Liver (tissue), 9 donors: ENCODE results near the gene TIMD4. TPM values are rescaled to one million over a fixed set of nuclear protein-coding genes. Genes with fewer than 3 reads are reported as not detected.

Experiments
- DNase-seq: peaks from one replicate; pipeline ENCODE4 v3.0.0-alpha.2; 2017; ENCODE audit warnings: low spot score
- H3K27ac ChIP-seq, 2 donors: one replicate each; pipeline ENCODE4 v1.7.0; 2013; ENCODE audit warnings: inconsistent platforms in 2 of 2, low read length in 2 of 2, control low read depth in 1 of 2, low read depth in 1 of 2, mild to moderate bottlenecking in 1 of 2
- H3K27me3 ChIP-seq, 4 donors: one replicate each; pipeline versions ENCODE4 v1.6.1 to v1.7.0; 2013; ENCODE audit warnings: low read length in 3 of 4, inconsistent platforms in 1 of 4, mild to moderate bottlenecking in 1 of 4, moderate library complexity in 1 of 4; ENCODE audit not compliant: control insufficient read depth in 4 of 4, insufficient read depth in 4 of 4
- H3K36me3 ChIP-seq, 4 donors: one replicate each; pipeline versions ENCODE4 v1.6.1 to v1.7.0; 2013; ENCODE audit warnings: low read length in 3 of 4, mild to moderate bottlenecking in 3 of 4, low read depth in 1 of 4, moderate library complexity in 1 of 4; ENCODE audit not compliant: control insufficient read depth in 4 of 4, insufficient read depth in 3 of 4
- H3K4me1 ChIP-seq, 4 donors: one replicate each; pipeline versions ENCODE4 v1.6.1 to v1.7.0; 2013; ENCODE audit warnings: low read length in 3 of 4, mild to moderate bottlenecking in 3 of 4, moderate library complexity in 1 of 4; ENCODE audit not compliant: control insufficient read depth in 4 of 4, insufficient read depth in 4 of 4
- H3K4me3 ChIP-seq, 3 donors: one replicate each; pipeline versions ENCODE4 v1.6.1 to v1.7.0; 2013; ENCODE audit warnings: low read length in 3 of 3, control low read depth in 1 of 3, low read depth in 1 of 3, mild to moderate bottlenecking in 1 of 3
- H3K9ac ChIP-seq, 2 donors: one replicate each; pipeline ENCODE4 v1.7.0; 2013; ENCODE audit warnings: low read length in 2 of 2, mild to moderate bottlenecking in 2 of 2, moderate library complexity in 2 of 2, control low read depth in 1 of 2, low read depth in 1 of 2
- H3K9me3 ChIP-seq, 4 donors: one replicate each; pipeline versions ENCODE4 v1.6.1 to v1.7.0; 2013; ENCODE audit warnings: low read length in 3 of 4; ENCODE audit not compliant: control insufficient read depth in 4 of 4
- ATF3 ChIP-seq: IDR thresholded peaks from 2 replicates; pipeline ENCODE4 v1.6.1; 2016; ENCODE audit warnings: antibody characterized with exemption
- CTCF ChIP-seq: fragments of 150-350 bp; IDR thresholded peaks from 2 replicates; pipeline ENCODE4 v1.5.1; 2017; ENCODE audit warnings: improper control_type of control experiment, low read depth, low read length; ENCODE audit not compliant: missing input control
- FOXA1 ChIP-seq: IDR thresholded peaks from 2 replicates; pipeline ENCODE4 v1.6.1; 2016; ENCODE audit warnings: antibody characterized with exemption
- GABPA ChIP-seq, 2 donors: IDR thresholded peaks in 1 of 2; conservative IDR thresholded peaks in 1 of 2; 2 replicates each; pipeline ENCODE4 v1.6.1; 2016; ENCODE audit warnings: antibody characterized with exemption in 2 of 2, mild to moderate bottlenecking in 1 of 2, moderate library complexity in 1 of 2
- HNF4G ChIP-seq: IDR thresholded peaks from 2 replicates; pipeline ENCODE4 v1.6.1; 2016; ENCODE audit warnings: antibody characterized with exemption
- JUND ChIP-seq, 2 donors: IDR thresholded peaks; 2 replicates each; pipeline ENCODE4 v1.6.1; 2016; ENCODE audit warnings: antibody characterized with exemption in 2 of 2
- MAX ChIP-seq: IDR thresholded peaks from 2 replicates; pipeline ENCODE4 v1.6.1; 2016; ENCODE audit warnings: antibody characterized with exemption
- NR2F2 ChIP-seq: IDR thresholded peaks from 2 replicates; pipeline ENCODE4 v1.6.1; 2016; ENCODE audit warnings: antibody characterized with exemption
- RAD21 ChIP-seq, 2 donors: IDR thresholded peaks; 2 replicates each; pipeline ENCODE4 v1.6.1; 2016; ENCODE audit warnings: antibody characterized with exemption in 2 of 2, mild to moderate bottlenecking in 2 of 2
- RXRA ChIP-seq, 2 donors: IDR thresholded peaks; 2 replicates each; pipeline ENCODE4 v1.6.1; 2017 to 2018; ENCODE audit warnings: antibody characterized with exemption in 2 of 2, mild to moderate bottlenecking in 1 of 2
- SP1 ChIP-seq: IDR thresholded peaks from 2 replicates; pipeline ENCODE4 v1.6.1; 2018; ENCODE audit warnings: antibody characterized with exemption, mild to moderate bottlenecking
- TAF1 ChIP-seq: conservative IDR thresholded peaks from 2 replicates; pipeline ENCODE4 v1.6.1; 2016; ENCODE audit warnings: antibody characterized with exemption, mild to moderate bottlenecking
- YY1 ChIP-seq: IDR thresholded peaks from 2 replicates; pipeline ENCODE4 v1.6.1; 2016; ENCODE audit warnings: antibody characterized with exemption, mild to moderate bottlenecking
- ZBTB33 ChIP-seq: IDR thresholded peaks from 2 replicates; pipeline ENCODE4 v1.6.1; 2016; ENCODE audit warnings: antibody characterized with exemption
- WGBS: extraction: QIAGEN DNeasy Blood & Tissue Kit; methylation state at CpG from one replicate; pipeline ENCODE4 v1.1.7; 2013; 5-methylcytosine and 5-hydroxymethylcytosine counted together
- polyA plus RNA-seq, 2 donors: library from polyadenylated mRNA; stranded (reverse) in 1 of 2; unstranded in 1 of 2; fragments of 200-250 nt in 1 of 2; fragments of >200 nt in 1 of 2; fragmentation: Nextera tagmentation in 1 of 2; extraction: Ambion mirVana in 1 of 2; gene quantifications; one replicate each; pipeline versions ENCODE4 v1.2.1 to v1.2.3, GENCODE V29; 2013 to 2015
- total RNA-seq, 2 donors: library from RNA; depleted of rRNA; stranded (reverse); fragments of >200 nt; gene quantifications; one replicate each; pipeline ENCODE4 v1.2.3, GENCODE V29; 2014
- donor health status: healthy.
- donor health status: healthy.
- donor health status: healthy.
- donor health status: healthy.
- donor health status: healthy.

The TIMD4 gene
- total and polyA plus RNA-seq, 4 donors, result 3.0 to 38.8 (median 8.6) TPM

GRCh38 chr5:156912869-156913268 lies 50.2 kb downstream of the TIMD4 start:
- DNase-seq, result no peak
- no peaks in the 10 kb centered on the region for H3K4me1 ChIP-seq
- whole genome bisulfite sequencing, result 88% methylated on average over 5 of the region's 5 CpGs
- H3K27me3 ChIP-seq, result no peaks in the 10 kb centered on the region
- H3K9ac ChIP-seq, result no peak overlapping the region
- no peak for TF ChIP-seq ZBTB33
- TF ChIP-seq CTCF, result no peak
- TF ChIP-seq YY1, result no peak
- no peak for TF ChIP-seq ATF3
- no peak for TF ChIP-seq FOXA1
- no peak for TF ChIP-seq RXRA (IDR thresholded peaks at IDR 0.05)
- no peak for TF ChIP-seq RAD21 (IDR thresholded peaks at IDR 0.05)
- no peak for TF ChIP-seq SP1
- H3K4me3 ChIP-seq, result no peak overlapping the region
- no peak overlapping the region for H3K27ac ChIP-seq
- H3K36me3 ChIP-seq, result no peaks in the 10 kb centered on the region
- no peaks in the 10 kb centered on the region for H3K9me3 ChIP-seq

GRCh38 chr5:156909180-156909579 lies 53.8 kb downstream of the TIMD4 start:
- 94% methylated on average over 6 of the region's 6 CpGs for WGBS
- H3K4me1 ChIP-seq, result no peaks in the 10 kb centered on the region
- no peak overlapping the region for H3K4me3 ChIP-seq
- no peaks in the 10 kb centered on the region for H3K36me3 ChIP-seq
- H3K9me3 ChIP-seq, result no peaks in the 10 kb centered on the region
- no peaks in the 10 kb centered on the region for H3K27me3 ChIP-seq
- H3K27ac ChIP-seq, result no peak overlapping the region
- no peak for TF ChIP-seq HNF4G
- DNase-seq, result no peak
- no peak overlapping the region for H3K9ac ChIP-seq

GRCh38 chr5:156907667-156908066 lies 55.4 kb downstream of the TIMD4 start:
- 83% methylated on average over 6 of the region's 6 CpGs for WGBS
- H3K27ac ChIP-seq, result no peak overlapping the region

GRCh38 chr5:156906807-156907206 lies 56.2 kb downstream of the TIMD4 start:
- no peaks in the 10 kb centered on the region for H3K4me1 ChIP-seq
- no peaks in the 10 kb centered on the region for H3K36me3 ChIP-seq
- H3K27me3 ChIP-seq, result no peaks in the 10 kb centered on the region
- no peak overlapping the region for H3K4me3 ChIP-seq
- H3K9me3 ChIP-seq, result no peaks in the 10 kb centered on the region
- WGBS, result 73% methylated on average over 3 of the region's 3 CpGs
- no peak overlapping the region for H3K27ac ChIP-seq
- DNase-seq, result no peak
- H3K9ac ChIP-seq, result no peak overlapping the region
- TF ChIP-seq CTCF, result no peak
- no peak for TF ChIP-seq NR2F2
- TF ChIP-seq MAX, result no peak
- TF ChIP-seq GABPA (IDR thresholded peaks at IDR 0.05 in 1 of 2, conservative IDR thresholded peaks at IDR 0.05 in 1 of 2), result no peak
- TF ChIP-seq SP1, result no peak
- TF ChIP-seq JUND (IDR thresholded peaks at IDR 0.05), result no peak
- TF ChIP-seq ZBTB33, result no peak
- no peak for TF ChIP-seq HNF4G
- no peak for TF ChIP-seq YY1
- no peak for TF ChIP-seq RAD21 (IDR thresholded peaks at IDR 0.05)

More at GRCh38 chr5:156907667-156908066, 55.4 kb downstream of the TIMD4 start:
- H3K9me3 ChIP-seq, result no peaks in the 10 kb centered on the region
- H3K4me3 ChIP-seq, result no peak overlapping the region
- no peak overlapping the region for H3K9ac ChIP-seq
- H3K4me1 ChIP-seq, result no peaks in the 10 kb centered on the region
- no peaks in the 10 kb centered on the region for H3K27me3 ChIP-seq
- no peaks in the 10 kb centered on the region for H3K36me3 ChIP-seq
- DNase-seq, result no peak
- no peak for TF ChIP-seq RXRA (IDR thresholded peaks at IDR 0.05)
- no peak for TF ChIP-seq TAF1
- TF ChIP-seq SP1, result no peak
